Measurements from ENCODE around the gene TMEM107.

Gene TMEM107

DNA sequence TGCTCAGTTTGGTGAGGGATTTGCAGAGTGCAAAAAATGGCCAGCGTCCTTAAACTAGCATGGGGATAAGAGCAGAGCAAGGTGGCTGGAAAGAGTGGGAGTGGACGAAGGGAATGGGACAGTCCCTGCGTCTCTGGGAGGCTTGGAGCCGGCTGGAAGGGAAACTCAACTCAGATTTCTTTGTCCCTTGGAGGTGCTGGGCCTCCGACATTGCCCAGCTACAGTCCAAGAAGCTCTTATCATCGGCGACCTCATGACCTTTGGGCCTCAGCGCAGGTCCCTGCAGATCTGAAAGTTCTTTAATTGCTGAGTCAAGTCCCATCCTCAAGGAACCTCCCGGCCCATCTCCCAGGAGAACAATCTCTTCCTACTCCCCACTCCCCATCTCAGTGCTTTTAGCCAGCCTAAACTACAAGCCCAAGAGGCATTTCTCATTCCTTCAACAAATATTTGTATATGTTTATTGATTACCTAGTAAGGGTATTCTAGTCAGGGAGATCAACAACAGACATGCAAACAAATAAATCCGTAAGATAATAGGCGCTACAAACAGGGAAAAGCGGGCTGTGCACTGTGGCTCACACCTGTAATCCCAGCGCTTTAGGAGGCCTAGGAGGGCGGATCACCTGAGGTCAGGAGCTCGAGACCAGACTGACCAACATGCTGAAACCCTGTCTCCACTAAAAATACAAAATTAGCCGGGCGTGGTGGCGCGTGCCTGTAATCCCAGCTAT is 985 bp upstream of the TMEM107 start:
- H3K27ac ChIP-seq (replicated peaks), result no peak overlapping the region
- no peak for DNase-seq (ENCODE audit: low read depth in 1 of 2, low spot score in 1 of 2)
- no peak overlapping the region for H3K4me3 ChIP-seq (replicated peaks; ENCODE audit: insufficient read depth, low read length)
- TF ChIP-seq SPI1 (IDR thresholded peaks at IDR 0.05; ENCODE audit: borderline replicate concordance, low read depth), result no peak
- TF ChIP-seq POLR2AphosphoS5 (IDR thresholded peaks at IDR 0.05; ENCODE audit: low read depth), result no peak
- TF ChIP-seq GABPA (IDR thresholded peaks at IDR 0.05; ENCODE audit: low read depth), result no peak
- TF ChIP-seq, protein P1, sequence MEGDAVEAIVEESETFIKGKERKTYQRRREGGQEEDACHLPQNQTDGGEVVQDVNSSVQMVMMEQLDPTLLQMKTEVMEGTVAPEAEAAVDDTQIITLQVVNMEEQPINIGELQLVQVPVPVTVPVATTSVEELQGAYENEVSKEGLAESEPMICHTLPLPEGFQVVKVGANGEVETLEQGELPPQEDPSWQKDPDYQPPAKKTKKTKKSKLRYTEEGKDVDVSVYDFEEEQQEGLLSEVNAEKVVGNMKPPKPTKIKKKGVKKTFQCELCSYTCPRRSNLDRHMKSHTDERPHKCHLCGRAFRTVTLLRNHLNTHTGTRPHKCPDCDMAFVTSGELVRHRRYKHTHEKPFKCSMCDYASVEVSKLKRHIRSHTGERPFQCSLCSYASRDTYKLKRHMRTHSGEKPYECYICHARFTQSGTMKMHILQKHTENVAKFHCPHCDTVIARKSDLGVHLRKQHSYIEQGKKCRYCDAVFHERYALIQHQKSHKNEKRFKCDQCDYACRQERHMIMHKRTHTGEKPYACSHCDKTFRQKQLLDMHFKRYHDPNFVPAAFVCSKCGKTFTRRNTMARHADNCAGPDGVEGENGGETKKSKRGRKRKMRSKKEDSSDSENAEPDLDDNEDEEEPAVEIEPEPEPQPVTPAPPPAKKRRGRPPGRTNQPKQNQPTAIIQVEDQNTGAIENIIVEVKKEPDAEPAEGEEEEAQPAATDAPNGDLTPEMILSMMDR (IDR thresholded peaks at IDR 0.05; ENCODE audit: insufficient read depth, low read length), result no peak
- TF ChIP-seq, protein P2, sequence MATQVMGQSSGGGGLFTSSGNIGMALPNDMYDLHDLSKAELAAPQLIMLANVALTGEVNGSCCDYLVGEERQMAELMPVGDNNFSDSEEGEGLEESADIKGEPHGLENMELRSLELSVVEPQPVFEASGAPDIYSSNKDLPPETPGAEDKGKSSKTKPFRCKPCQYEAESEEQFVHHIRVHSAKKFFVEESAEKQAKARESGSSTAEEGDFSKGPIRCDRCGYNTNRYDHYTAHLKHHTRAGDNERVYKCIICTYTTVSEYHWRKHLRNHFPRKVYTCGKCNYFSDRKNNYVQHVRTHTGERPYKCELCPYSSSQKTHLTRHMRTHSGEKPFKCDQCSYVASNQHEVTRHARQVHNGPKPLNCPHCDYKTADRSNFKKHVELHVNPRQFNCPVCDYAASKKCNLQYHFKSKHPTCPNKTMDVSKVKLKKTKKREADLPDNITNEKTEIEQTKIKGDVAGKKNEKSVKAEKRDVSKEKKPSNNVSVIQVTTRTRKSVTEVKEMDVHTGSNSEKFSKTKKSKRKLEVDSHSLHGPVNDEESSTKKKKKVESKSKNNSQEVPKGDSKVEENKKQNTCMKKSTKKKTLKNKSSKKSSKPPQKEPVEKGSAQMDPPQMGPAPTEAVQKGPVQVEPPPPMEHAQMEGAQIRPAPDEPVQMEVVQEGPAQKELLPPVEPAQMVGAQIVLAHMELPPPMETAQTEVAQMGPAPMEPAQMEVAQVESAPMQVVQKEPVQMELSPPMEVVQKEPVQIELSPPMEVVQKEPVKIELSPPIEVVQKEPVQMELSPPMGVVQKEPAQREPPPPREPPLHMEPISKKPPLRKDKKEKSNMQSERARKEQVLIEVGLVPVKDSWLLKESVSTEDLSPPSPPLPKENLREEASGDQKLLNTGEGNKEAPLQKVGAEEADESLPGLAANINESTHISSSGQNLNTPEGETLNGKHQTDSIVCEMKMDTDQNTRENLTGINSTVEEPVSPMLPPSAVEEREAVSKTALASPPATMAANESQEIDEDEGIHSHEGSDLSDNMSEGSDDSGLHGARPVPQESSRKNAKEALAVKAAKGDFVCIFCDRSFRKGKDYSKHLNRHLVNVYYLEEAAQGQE (IDR thresholded peaks at IDR 0.05; ENCODE audit: insufficient replicate concordance, low read depth), result no peak
- no peaks in the 10 kb centered on the region for H3K27me3 ChIP-seq (ENCODE audit: insufficient read depth, poor library complexity, severe bottlenecking)

DNA sequence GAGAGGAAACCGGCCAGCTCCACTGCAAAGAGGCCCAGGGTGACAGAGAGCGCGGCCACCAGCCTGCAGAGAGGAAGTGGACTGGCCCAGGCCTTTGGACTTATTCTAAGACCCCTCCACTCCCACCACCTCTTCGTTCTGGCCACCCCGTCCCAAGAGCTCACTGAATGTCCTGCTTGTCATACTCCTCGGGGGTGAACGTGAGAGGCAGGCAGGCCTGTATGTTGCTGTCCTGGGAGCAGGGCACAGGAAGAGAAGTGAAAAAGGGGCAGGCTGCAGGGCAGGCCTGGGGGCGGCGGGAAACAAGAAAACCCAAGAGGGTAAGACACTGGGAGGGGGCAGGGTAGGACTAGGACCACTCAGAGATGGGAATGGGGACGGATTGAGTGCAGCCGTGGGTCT is 384 bp downstream of the TMEM107 start:
- H3K27me3 ChIP-seq (ENCODE audit: insufficient read depth, poor library complexity, severe bottlenecking), result no peaks in the 10 kb centered on the region
- TF ChIP-seq POLR2AphosphoS5 (IDR thresholded peaks at IDR 0.05; ENCODE audit: low read depth), result no peak
- TF ChIP-seq SPI1 (IDR thresholded peaks at IDR 0.05; ENCODE audit: borderline replicate concordance, low read depth), result peak; percentile 52; the same call in 1 of the 2 replicates
- DNase-seq (ENCODE audit: low read depth in 1 of 2, low spot score in 1 of 2), result no peak
- H3K4me3 ChIP-seq (replicated peaks; ENCODE audit: insufficient read depth, low read length), result peak overlapping the region; percentile 57
- peak overlapping the region; percentile 78 for H3K27ac ChIP-seq (replicated peaks)

DNA sequence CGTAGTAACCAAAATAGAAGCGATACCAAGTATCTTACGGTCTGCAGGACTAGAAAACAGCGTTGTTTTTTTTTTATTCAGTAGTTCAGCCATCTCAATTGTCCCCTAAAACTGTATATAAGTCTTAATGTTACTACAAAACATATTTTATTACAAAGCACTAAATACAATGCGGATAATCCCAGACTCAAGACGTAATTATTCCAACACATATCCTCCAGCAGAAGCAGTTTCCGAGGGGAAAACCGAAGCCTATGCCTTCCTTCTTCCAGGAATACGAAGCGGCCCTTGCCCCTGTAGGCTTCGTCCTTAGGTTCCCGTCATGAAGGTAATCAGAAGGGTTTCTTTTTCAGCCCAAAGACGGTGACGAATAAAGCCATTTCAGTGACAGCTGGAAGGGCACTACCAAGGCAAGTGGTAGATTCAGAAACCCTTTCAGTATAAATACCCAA is 2.3 kb downstream of the TMEM107 start:
- DNase-seq (ENCODE audit: low read depth in 1 of 2, low spot score in 1 of 2), result no peak

More for the DNA sequence above, 2.3 kb downstream of the TMEM107 start:
- H3K27ac ChIP-seq (replicated peaks), result peak overlapping the region; percentile 98
- no peaks in the 10 kb centered on the region for H3K27me3 ChIP-seq (ENCODE audit: insufficient read depth, poor library complexity, severe bottlenecking)
- TF ChIP-seq POLR2AphosphoS5 (IDR thresholded peaks at IDR 0.05; ENCODE audit: low read depth), result no peak
- TF ChIP-seq, protein P2 (IDR thresholded peaks at IDR 0.05; ENCODE audit: insufficient replicate concordance, low read depth), result no peak
- TF ChIP-seq, protein P1 (IDR thresholded peaks at IDR 0.05; ENCODE audit: insufficient read depth, low read length), result no peak
- no peak for TF ChIP-seq SPI1 (IDR thresholded peaks at IDR 0.05; ENCODE audit: borderline replicate concordance, low read depth)
- no peak for TF ChIP-seq GABPA (IDR thresholded peaks at IDR 0.05; ENCODE audit: low read depth)
- no peak overlapping the region; the same call in 1 of the 2 replicates for H3K4me3 ChIP-seq (replicated peaks; ENCODE audit: insufficient read depth, low read length)

Measured in HL-60 (cell line).